MM.1S (cell line): ENCODE results near the gene PEDS1.

Experiments
- CTCF ChIP-seq: fragments of 300-600 bp; sonication (generic); IDR thresholded peaks from 2 replicates; pipeline ENCODE4 v1.5.1; 2016; ENCODE audit warnings: antibody characterized with exemption, low read length, mixed read lengths
- EZH2phosphoT487 ChIP-seq: fragments of 300-600 bp; sonication (generic); IDR thresholded peaks from 2 replicates; pipeline ENCODE4 v1.6.1; 2018; ENCODE audit warnings: antibody characterized with exemption, low read length

GRCh38 chr20:50153153-50153499, 397 bp downstream of the PEDS1 start:
- TF ChIP-seq CTCF (no peak), EZH2phosphoT487 (no peak)
